Fibroblast of lung (primary cell): ENCODE data around the gene TGFB2. TPM values are rescaled to one million over a fixed set of nuclear protein-coding genes. Genes with fewer than 3 reads are reported as not detected.

ENCODE experiments used
- DNase-seq, 2 donors: peaks; one replicate each; pipeline versions ENCODE4 v3.0.0 to v3.0.0-alpha.2; 2010; ENCODE audit warnings: low read depth in 2 of 2
- H2AFZ ChIP-seq: 2 replicates; pipeline ENCODE4 v1.5.1; 2012; ENCODE audit warnings: low read length, control low read depth, inconsistent platforms
- H3K27ac ChIP-seq: 2 replicates; pipeline ENCODE4 v1.5.1; 2011; ENCODE audit warnings: low read length, control low read depth; ENCODE audit not compliant: insufficient read depth
- H3K27me3 ChIP-seq: 2 replicates; pipeline ENCODE4 v1.5.1; 2011; ENCODE audit warnings: mild to moderate bottlenecking, low read length; ENCODE audit not compliant: control insufficient read depth, insufficient read depth
- H3K36me3 ChIP-seq: 2 replicates; pipeline ENCODE4 v1.5.1; 2011; ENCODE audit warnings: low read length; ENCODE audit not compliant: control insufficient read depth, insufficient read depth
- H3K4me1 ChIP-seq: 2 replicates; pipeline ENCODE4 v1.5.1; 2011; ENCODE audit warnings: low read length; ENCODE audit not compliant: control insufficient read depth, insufficient read depth; ENCODE audit errors: extremely low read depth
- H3K4me2 ChIP-seq: 2 replicates; pipeline ENCODE4 v1.5.1; 2011; ENCODE audit warnings: low read length, control low read depth; ENCODE audit not compliant: insufficient read depth; ENCODE audit errors: extremely low read depth
- H3K4me3 ChIP-seq, 4 experiments: fragments of 200-600 bp in 1 of 4; sonication (generic) in 1 of 4; replicated peaks in 1 of 4; 2 replicates each; pipeline ENCODE4 v1.5.1; 2011 to 2016; ENCODE audit warnings: low read length in 4 of 4, low read depth in 3 of 4, mild to moderate bottlenecking in 3 of 4, control low read depth in 2 of 4, inconsistent platforms in 1 of 4, mixed read lengths in 1 of 4; ENCODE audit not compliant: insufficient read depth in 1 of 4; ENCODE audit errors: control extremely low read depth in 1 of 4
- H3K79me2 ChIP-seq: 2 replicates; pipeline ENCODE4 v1.5.1; 2012; ENCODE audit warnings: mild to moderate bottlenecking, low read length, inconsistent platforms; ENCODE audit not compliant: control insufficient read depth, insufficient read depth
- H3K9ac ChIP-seq: 2 replicates; pipeline ENCODE4 v1.5.1; 2011; ENCODE audit warnings: mild to moderate bottlenecking, low read length, control low read depth; ENCODE audit not compliant: insufficient read depth
- H3K9me3 ChIP-seq: 2 replicates; pipeline ENCODE4 v1.5.1; 2012; ENCODE audit warnings: low read depth, low read length; ENCODE audit not compliant: control insufficient read depth, insufficient read depth
- H4K20me1 ChIP-seq: 2 replicates; pipeline ENCODE4 v1.5.1; 2011; ENCODE audit warnings: low read length; ENCODE audit not compliant: control insufficient read depth, insufficient read depth; ENCODE audit errors: extremely low read depth
- EZH2 ChIP-seq: IDR thresholded peaks from 2 replicates; pipeline ENCODE4 v1.5.1; 2012; ENCODE audit warnings: low read length, control low read depth, mild to moderate bottlenecking; ENCODE audit errors: missing control alignments
- polyA plus RNA-seq, 2 donors: library from polyadenylated mRNA; depleted of rRNA in 1 of 2; stranded (reverse) in 1 of 2; unstranded in 1 of 2; fragments of >200 nt; gene quantifications; 2 replicates each; pipeline ENCODE4 v1.2.1, GENCODE V29; 2011 to 2012; ENCODE audit warnings: missing spikeins in 1 of 2
- total RNA-seq: library from RNA; depleted of rRNA; stranded (reverse); fragments of >200 nt; gene quantifications from 2 replicates; pipeline ENCODE4 v1.2.1, GENCODE V29; 2014
- TF ChIP-seq, protein P1 (sequence below), 2 donors: IDR thresholded peaks in 1 of 2; conservative IDR thresholded peaks in 1 of 2; 1 replicate in 1 of 2; 2 replicates in 1 of 2; pipeline ENCODE4 v1.5.1; 2011 to 2012; ENCODE audit warnings: low read length in 2 of 2, control low read depth in 1 of 2, inconsistent platforms in 1 of 2, low read depth in 1 of 2, mild to moderate bottlenecking in 1 of 2

Gene TGFB2
- total and polyA plus RNA-seq, 2 donors (not counting 1 experiment from before 2014, with no cell fraction given): 13.9 to 29.1 TPM

DNA sequence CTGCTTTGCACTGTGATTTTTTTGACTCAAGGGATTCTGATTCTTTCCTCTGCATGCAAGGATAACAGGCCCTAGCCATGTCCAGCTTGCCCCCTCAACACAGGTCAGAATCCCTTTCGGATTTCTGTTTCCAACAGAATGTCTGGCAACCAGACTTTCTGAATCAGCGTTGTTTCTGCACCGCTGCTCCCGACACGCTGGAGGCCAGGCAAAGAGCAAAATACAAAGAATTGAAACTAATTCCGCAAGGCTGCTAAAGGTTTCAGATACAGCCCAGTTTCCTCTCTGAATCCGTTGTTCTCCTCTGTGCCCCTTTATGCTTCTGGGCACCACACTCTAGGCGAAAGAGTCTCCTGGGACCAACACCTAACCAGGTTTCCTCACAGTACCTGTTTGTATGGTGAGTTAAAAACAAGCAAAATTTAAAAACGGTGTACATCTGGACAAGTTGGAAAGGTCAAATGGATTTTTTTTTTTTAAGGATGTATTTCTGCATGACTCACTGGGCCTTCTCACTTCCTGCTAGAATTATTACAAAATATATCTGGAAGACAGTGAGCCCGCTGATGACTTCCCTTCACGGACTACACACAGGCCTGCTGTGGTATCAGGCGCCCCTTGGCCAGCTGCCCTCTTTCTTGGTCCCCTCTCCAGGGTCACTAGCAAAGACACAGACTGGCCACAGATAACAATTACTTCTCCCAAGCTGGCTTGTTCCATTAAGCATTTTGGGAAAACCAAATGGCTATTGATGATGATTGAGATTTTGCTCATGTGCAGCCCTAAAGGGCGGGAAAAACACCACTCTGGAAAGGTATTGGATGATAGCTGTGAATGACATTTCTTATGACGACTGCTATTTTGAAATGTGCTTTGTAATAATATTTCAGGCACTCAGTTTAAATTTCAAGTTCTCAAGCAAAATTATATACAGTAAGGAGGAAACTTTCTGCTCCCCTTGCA is 118.3 kb downstream of the TGFB2 start:
- Histone ChIP-seq H3K36me3 (no peaks in the 10 kb centered on the region), H4K20me1 (no peaks in the 10 kb centered on the region), H3K27me3 (no peaks in the 10 kb centered on the region), H3K4me1 (peaks cover 35% of the 10 kb centered on the region), H3K27ac (peak overlapping the region; percentile 75), H2AFZ (peak overlapping the region; percentile 33), H3K4me2 (peak overlapping the region; percentile 39), H3K79me2 (no peaks in the 10 kb centered on the region), H3K9me3 (no peaks in the 10 kb centered on the region), H3K4me3 (peak overlapping the region in 1 of 4 experiments; percentile 29), H3K9ac (no peak overlapping the region)
- TF ChIP-seq EZH2: no peak
- TF ChIP-seq, protein P1, sequence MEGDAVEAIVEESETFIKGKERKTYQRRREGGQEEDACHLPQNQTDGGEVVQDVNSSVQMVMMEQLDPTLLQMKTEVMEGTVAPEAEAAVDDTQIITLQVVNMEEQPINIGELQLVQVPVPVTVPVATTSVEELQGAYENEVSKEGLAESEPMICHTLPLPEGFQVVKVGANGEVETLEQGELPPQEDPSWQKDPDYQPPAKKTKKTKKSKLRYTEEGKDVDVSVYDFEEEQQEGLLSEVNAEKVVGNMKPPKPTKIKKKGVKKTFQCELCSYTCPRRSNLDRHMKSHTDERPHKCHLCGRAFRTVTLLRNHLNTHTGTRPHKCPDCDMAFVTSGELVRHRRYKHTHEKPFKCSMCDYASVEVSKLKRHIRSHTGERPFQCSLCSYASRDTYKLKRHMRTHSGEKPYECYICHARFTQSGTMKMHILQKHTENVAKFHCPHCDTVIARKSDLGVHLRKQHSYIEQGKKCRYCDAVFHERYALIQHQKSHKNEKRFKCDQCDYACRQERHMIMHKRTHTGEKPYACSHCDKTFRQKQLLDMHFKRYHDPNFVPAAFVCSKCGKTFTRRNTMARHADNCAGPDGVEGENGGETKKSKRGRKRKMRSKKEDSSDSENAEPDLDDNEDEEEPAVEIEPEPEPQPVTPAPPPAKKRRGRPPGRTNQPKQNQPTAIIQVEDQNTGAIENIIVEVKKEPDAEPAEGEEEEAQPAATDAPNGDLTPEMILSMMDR (conservative IDR thresholded peaks at IDR 0.05 in 1 of 2, IDR thresholded peaks at IDR 0.05 in 1 of 2; ENCODE audit: low read depth in 1 of 2, low read length in 2 of 2): no peak
- DNase-seq: peak; percentile 74 to 84

DNA sequence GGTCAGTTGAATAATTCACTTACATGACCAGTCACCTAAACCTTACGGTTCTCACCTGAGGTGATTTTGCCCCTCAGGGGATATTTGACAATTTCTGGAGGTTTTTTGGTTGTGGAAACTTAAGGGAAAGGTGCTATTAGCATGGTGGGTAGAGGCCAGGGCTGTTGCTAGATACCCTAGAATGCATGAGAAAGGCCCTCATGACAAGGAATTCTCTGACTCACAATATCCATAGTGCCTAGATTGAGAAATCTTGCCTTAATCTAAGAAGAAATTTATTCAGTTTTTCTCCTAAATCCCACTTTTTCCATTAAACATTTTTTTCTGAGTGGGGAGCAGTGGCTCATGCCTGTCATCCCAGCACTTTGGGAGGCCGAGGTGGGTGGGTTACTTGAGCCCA is 119.7 kb downstream of the TGFB2 start:
- no peaks in the 10 kb centered on the region for H3K36me3 ChIP-seq
- H2AFZ ChIP-seq: no peak overlapping the region
- no peak for DNase-seq
- TF ChIP-seq, protein P1 (conservative IDR thresholded peaks at IDR 0.05 in 1 of 2, IDR thresholded peaks at IDR 0.05 in 1 of 2; ENCODE audit: low read depth in 1 of 2, low read length in 2 of 2): no peak
- TF ChIP-seq EZH2: no peak
- H3K27me3 ChIP-seq: no peaks in the 10 kb centered on the region
- H3K4me3 ChIP-seq: no peak overlapping the region
- no peak overlapping the region for H3K27ac ChIP-seq
- H4K20me1 ChIP-seq: no peaks in the 10 kb centered on the region
- H3K79me2 ChIP-seq: no peaks in the 10 kb centered on the region
- no peak overlapping the region for H3K4me2 ChIP-seq
- H3K9me3 ChIP-seq: no peaks in the 10 kb centered on the region
- no peak overlapping the region for H3K9ac ChIP-seq
- peaks cover 29% of the 10 kb centered on the region for H3K4me1 ChIP-seq

DNA sequence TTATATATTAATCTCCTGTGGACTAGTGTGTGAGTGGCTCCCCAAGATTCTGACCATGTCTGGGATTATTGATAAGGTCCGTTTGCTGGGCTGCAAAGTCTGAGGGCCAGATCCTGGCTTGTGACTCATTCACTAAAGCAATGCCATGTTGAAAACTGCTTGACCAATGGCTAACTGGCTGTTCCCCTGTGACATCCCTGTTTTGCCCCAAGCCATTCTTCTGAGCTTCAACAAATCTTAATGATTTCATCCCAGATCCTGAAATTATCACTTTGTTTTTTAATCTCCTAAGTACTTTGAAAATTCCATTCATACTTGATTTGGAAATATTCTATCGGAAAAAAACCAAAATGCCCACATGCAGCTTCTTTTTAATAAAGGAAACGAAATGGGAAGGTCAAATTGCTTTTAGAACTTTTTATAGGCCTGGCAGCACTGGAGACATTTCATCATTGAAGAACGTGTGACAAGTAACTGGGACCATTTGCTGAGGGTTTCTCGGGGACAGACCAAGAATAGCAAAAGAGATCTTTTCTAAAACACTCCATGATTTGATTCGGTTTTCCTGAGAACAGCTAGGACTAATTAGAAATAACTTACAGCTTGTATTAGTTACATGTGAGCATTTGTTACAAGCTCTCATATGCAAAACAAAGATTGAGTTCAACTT is 121.3 kb downstream of the TGFB2 start:
- H3K27me3 ChIP-seq: no peaks in the 10 kb centered on the region
- H3K79me2 ChIP-seq: no peaks in the 10 kb centered on the region
- no peak overlapping the region for H2AFZ ChIP-seq
- peaks cover 23% of the 10 kb centered on the region for H3K4me1 ChIP-seq
- TF ChIP-seq EZH2: no peak
- TF ChIP-seq, protein P1 (conservative IDR thresholded peaks at IDR 0.05 in 1 of 2, IDR thresholded peaks at IDR 0.05 in 1 of 2; ENCODE audit: low read depth in 1 of 2, low read length in 2 of 2): no peak
- H3K27ac ChIP-seq: no peak overlapping the region
- H3K4me2 ChIP-seq: peak overlapping the region; percentile 48
- H3K4me3 ChIP-seq: no peak overlapping the region
- no peak overlapping the region for H3K9ac ChIP-seq
- H3K9me3 ChIP-seq: no peaks in the 10 kb centered on the region
- no peak for DNase-seq
- H3K36me3 ChIP-seq: no peaks in the 10 kb centered on the region
- H4K20me1 ChIP-seq: no peaks in the 10 kb centered on the region
